ENCODE results near the gene ANKS4B.
"Not testable (repeated sequence)": the region's sequence is repeated elsewhere in the genome, so short reads cannot be mapped to it uniquely, and the experiment has no call there.

ANKS4B gene

DNA sequence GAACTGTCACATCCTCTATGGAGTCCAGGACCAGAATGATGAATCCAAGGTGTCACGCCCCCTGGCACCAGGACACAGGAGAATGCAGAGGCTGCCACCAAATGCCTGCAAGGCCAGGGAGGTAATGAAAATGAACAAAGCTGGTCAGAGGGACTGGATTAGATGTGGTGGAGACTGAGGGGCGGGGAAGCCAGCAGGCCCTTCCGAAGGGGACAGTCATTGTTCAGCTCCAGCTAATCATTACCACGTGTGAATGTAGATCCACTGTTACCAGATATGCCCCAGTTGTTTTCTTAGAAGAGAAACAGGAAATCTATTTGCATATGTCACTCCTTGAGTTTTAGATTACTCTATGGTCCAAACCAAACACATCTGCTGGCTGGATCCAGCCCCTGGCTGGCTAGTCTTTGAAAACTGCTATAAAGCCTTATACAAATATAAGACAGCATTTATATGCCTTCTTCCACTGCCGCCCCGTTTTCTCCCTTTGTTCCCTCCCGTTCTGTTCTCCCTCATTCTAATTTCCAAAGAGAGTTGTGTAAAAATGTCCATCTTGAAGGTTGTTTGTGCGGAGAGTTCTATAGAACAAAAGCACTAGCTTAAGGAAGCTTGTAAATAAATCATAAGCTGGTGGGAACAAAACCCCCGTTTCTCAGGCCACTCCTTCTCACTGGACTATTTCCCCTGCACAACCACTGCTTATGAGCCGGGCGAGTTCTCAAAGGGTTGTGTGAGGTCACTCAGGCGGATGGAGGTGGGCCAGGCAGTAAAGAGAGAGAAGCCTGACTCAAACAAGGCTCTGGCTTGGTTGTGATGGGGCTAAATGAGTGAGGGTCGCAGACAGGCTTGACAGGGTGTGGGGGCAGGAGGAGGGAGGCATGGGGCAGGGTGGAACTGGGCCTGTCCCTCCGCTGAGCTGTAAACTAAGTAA is 30.4 kb downstream of the ANKS4B start:
- DNase-seq (ENCODE audit: low read depth in 2 of 2) = no peak

- DNase-seq (ENCODE audit: low read depth in 2 of 2) = no peak
Measured at GRCh38 chr16:21264571-21265036, 31.1 kb downstream of the ANKS4B start.

DNA sequence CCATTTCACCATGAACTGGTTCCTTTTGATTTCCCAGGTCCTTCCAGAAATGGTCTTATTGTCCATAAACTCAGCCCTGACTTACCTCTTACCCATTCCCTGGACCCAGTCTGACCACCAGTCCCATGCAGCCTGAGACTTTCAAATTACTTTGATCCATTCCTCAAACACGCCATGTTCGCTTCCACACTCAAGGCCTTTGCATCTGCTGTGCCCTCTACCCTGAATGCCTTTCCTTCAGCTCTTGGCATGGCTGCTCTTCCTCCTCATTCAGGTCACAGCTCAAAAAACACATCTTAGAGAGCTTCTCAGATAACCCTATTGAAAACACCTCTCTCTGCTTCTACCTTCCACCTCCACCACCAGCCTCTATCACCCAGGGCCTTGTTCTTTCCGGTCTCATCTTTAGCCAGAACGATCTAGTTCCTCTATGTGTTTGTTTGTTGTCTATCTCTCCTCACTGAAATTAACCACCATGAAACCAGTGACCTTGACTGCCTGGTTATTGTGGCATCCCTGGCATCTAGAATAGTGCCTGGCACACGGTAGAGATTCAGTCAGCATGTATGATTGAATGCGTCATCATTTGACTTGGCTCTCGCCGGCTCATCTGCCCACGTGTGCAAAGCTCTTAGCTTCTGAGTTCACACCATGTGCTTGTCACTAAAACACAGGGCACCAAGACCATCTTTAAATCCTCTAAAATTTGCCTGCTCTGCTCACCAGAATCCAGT is 31.8 kb downstream of the ANKS4B start:
- no peak for DNase-seq (ENCODE audit: low read depth in 2 of 2)

- DNase-seq (ENCODE audit: low read depth in 2 of 2) = no peak
Measured at GRCh38 chr16:21267298-21267697, 33.8 kb downstream of the ANKS4B start.

DNA sequence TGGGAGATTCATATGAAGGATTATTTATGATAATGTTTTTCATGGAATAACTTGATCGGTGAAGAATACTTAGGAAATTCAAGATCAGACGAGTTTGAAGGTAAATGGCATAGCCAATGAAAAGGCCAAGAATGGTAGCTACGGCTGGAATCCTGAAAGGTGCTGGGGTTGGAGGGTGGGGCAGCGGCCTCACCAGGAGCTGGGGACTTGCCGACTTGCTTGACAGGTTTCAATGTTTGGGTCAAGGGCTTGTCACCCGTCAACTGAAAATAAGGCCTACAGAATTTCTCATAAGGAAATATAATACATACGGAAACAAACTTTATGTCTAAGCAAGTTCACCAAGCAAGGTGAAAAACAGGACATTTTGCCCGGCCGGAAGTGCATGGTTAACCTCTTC is 34.7 kb downstream of the ANKS4B start:
- DNase-seq (ENCODE audit: low read depth in 2 of 2) = no peak

DNA sequence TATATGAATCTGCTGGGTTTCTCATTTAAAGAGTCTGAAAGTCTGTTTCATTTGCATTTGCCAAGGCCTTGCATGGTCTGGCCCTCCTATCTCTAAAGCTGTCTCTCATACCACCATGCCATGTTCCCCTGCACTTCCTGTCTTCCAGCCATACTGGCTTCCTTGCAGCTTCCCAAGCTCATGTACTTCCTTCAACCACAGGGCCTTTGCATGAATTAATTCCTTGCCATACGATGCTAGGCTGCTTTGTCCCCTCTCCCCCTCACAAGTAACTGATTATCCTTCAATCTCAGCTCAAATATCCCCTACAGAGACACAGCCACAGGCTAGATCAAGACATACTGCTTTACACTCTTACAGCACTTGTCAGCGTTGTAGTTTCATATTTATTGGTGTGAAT is 38.8 kb downstream of the ANKS4B start:
- no peak for DNase-seq (ENCODE audit: low read depth in 2 of 2)

GRCh38 chr16:21272763-21273162 is 39.3 kb downstream of the ANKS4B start:
- DNase-seq (ENCODE audit: low read depth in 2 of 2) = not testable (repeated sequence)

DNA sequence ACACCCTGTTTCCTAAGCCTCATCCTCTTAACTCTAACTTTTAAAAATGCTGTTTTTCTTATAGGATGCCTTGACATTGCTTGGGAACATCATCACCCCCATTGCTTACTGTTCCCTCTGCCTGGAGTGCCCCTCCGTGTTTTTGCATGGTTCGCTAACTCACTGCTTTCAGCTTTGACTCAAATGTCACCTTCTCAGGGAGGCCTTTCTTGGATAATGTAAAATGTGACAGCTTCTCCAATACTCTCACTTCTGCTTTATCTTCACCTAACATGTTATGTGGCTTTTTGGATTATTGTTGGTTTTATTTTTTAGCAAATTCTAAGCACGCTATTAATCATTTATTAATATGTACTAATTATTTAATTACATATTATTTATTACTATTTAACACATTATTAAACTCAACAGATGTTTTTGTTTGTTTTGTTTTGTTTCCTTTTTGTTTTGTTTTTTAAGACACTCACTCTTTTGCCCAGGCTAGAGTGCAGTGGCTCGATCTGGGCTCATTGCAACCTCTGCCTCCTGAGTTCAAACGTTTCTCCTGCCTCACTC is 40.8 kb downstream of the ANKS4B start:
- DNase-seq (ENCODE audit: low read depth in 2 of 2) = no peak

- no peak for DNase-seq (ENCODE audit: low read depth in 2 of 2)
Measured at GRCh38 chr16:21275529-21275928, 42.0 kb downstream of the ANKS4B start.

DNA sequence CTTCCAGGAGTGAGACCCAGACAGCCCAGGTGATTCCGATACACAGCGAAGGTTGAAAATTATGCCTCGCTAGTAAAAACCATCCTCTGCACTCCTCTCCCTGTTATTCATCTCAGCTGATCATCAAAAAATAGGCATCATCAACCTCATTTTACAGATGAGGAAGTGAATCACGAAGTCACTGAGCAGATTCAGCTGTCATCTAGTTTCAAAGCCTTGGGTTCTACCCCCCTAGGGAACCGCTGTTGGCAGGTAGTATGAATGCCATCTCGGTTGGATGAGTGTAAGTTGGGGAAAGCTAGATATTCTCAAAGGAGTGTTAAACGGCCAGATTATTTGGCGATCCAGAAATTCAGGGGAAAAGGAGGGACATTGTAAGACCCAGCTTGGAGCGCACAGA is 42.6 kb downstream of the ANKS4B start:
- DNase-seq (ENCODE audit: low read depth in 2 of 2) = no peak

DNA sequence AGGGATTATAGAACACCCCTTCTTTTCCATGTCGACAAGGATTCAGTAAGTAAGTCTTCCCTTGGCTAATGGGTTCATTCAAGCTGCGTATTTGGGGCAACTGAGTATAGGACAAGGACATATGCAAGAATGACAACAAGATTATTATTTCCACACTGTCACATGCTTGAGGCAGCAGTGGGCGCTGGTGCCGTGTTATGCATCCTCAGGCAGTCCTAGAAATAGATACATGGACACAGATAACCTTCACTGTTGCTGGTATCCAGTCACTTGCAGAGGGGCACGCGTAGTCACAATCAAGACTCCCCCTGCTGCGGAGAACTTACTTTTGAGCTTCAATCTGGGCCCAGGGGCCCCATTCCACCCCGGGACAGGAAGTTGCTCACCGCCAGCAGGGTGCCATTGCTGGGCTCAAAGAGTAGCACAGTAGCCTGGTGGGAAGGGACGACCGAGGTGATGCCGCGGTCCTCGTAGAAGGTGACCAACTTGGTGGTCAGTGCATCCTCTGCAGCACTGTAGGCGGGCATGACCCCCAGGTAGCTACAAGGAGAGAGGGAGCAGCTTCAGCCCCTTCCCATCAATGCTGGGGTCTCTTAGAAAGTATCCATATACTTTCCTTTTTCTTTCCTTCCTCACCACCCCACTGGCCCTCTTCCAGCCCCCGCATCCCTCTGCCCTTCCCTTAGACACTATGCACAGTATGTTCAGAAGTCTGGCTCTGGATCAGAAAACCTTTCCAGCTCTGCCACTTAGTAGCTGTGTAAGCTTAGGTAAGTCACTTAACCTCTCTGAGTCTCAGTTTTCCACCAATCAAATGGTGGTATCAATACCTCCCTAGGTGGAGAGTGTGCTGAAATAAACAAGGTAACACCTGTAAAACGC is 43.8 kb downstream of the ANKS4B start:
- DNase-seq (ENCODE audit: low read depth in 2 of 2) = no peak

GRCh38 chr16:21277927-21278706 is 44.6 kb downstream of the ANKS4B start, which contains the start of gene CRYM:
Gene CRYM, minus strand, starts transcription at chr16:21278290. Its CDS starts 39 bp downstream, at chr16:21278251.
- DNase-seq (ENCODE audit: low read depth in 2 of 2) = peak; percentile 26 to 33

GRCh38 chr16:21279501-21279900 is 46.0 kb downstream of the ANKS4B start:
- DNase-seq (ENCODE audit: low read depth in 2 of 2) = no peak

DNA sequence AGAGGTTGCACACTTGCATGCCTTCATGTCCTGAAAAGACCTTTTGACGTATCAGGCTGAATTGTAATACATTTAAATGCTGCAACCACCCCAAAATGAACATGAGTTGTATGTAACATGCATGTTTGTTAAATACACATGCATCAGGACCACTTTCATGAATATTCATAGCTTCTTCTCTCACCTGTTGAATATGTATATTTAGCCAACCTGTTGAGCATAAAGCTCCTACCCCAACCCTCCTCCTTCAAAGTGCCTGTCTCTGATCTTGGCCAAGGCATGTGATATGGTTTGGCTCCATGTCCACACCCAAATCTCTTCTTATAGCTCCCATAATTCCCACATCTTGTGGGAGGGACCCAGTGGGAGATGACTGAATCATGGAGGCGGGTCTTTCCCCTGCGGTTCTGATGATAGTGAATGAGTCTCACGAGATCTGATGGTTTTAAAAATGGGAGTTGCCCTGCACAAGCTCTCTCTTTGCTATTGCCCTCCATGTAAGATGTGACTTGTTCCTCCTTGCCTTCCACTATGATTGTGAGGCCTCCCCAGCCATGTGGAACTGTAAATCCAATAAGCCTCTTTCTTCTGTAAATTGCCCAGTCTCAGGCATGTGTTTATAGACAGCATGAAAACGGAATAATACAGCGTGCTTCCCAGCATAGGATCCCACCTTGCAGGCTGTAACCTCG is 48.3 kb downstream of the ANKS4B start:
- no peak for DNase-seq (ENCODE audit: low read depth in 2 of 2)

DNA sequence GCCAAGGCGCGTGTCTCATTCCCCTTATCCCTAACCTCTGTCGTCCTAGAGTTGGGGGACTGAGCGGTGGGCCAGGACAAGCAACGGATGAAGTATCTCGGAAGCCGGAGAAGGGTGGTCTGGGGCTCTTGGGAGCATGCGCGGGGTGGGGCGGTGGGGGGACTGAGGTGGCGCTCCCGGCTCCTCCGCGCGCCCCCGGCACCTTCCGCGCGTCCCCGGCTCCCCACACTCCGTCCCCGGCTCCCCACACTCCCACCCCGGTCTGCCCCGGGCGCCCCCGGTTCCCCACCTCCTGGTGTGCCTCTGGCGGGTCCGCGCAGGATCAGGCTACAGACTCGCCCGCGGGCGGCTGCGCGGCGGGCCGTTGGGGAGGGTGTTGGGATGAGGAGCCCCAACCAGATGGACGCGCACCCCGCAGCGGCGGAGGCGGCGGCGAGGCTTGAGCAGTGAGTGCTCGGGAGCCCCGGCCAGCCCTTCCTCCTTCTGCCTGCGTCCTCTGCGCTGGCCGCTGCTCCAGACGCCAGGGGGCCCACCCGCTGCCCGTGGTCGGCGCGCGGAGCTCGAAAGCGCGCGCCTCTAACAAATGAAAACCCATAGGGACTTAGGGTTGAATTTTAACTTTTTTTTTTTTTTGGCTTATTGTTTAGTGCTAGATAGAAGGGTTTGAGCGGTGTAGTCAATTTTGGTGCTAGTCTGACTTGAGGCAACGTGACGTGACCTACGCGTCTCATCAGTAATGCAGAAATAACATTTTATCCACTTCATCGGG is 50.2 kb downstream of the ANKS4B start:
- no peak for DNase-seq (ENCODE audit: low read depth in 2 of 2)

DNA sequence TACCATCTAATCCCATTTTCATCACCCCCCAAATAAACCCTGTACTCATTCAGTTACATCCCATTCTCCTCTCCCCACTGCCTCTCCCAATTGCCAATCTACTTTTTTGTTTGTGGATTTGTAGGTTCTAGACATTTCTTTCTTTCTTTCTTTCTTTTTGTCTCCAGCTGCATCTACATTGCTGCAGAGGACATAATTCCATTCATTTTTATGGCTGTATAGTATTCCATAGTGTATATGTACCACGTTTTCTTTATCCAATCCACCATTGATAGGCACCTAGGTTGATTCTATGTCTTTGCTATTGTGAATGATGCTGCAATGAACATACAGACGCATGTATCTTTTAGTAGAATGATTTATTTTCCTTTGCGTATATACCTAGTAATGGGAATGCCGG is 50.9 kb downstream of the ANKS4B start:
- DNase-seq (ENCODE audit: low read depth in 2 of 2) = no peak

DNA sequence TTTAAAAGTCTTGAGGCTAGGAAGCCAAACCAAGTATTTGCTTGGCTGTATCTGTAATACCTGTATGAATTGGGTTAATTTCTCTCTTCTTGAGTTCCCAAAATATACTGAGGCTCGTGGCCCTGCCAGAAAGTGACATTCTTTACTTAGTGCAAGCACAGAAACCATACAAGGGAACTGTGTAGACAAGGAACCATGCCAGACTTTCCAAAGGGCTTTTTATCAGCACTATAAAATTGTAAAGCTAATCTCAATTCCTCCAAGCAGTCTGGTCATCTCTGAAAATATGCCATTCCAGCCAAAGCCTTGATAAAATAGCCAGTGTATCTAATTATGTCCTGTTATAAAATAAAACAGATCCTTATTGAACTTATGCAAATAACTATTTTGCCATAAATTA is 51.8 kb downstream of the ANKS4B start:
- DNase-seq (ENCODE audit: low read depth in 2 of 2) = no peak

- not testable (repeated sequence) for DNase-seq (ENCODE audit: low read depth in 2 of 2)
Measured at GRCh38 chr16:21289789-21290188, 56.3 kb downstream of the ANKS4B start.

Measured in stimulated activated CD8-positive, alpha-beta memory T cell treated with anti-CD3 and anti-CD28 coated beads, Interleukin-2, amount 100 ng/mL, for 48 hours (primary cell).